GM23338 (cell line): ENCODE results near the gene PPFIBP2. TPM values are rescaled to one million over a fixed set of nuclear protein-coding genes. Genes with fewer than 3 reads are reported as not detected.

Experiments used
- ATAC-seq: fragments of 200-7000 bp; cut with Tn5 transposase; 3 replicates; pipeline ENCODE4 v1.9.1; 2020
- DNase-seq: peaks from one replicate; pipeline ENCODE4 v3.0.0-alpha.2; 2015; ENCODE audit warnings: low spot score
- H2AFZ ChIP-seq: fragments of 200-600 bp; sonication (generic); 2 replicates; pipeline ENCODE4 v1.8.0; 2016; ENCODE audit warnings: antibody characterized with exemption, mild to moderate bottlenecking, moderate library complexity
- H3F3A ChIP-seq: fragments of 200-600 bp; sonication (generic); replicated peaks from 2 replicates; pipeline ENCODE4 v1.8.0; 2017; ENCODE audit warnings: antibody characterized with exemption, mixed run types, low read depth
- H3K27ac ChIP-seq: fragments of 200-600 bp; sonication (generic); 2 replicates; pipeline ENCODE4 v1.6.1; 2016; ENCODE audit warnings: low read depth
- H3K27me3 ChIP-seq: fragments of 200-600 bp; sonication (generic); 2 replicates; pipeline ENCODE4 v1.8.0; 2016; ENCODE audit warnings: mild to moderate bottlenecking, mixed run types, moderate library complexity; ENCODE audit not compliant: insufficient read depth
- H3K36me3 ChIP-seq: fragments of 200-600 bp; sonication (generic); 2 replicates; pipeline ENCODE4 v1.8.0; 2016; ENCODE audit warnings: mild to moderate bottlenecking; ENCODE audit not compliant: insufficient read depth
- H3K4me1 ChIP-seq: fragments of 200-600 bp; sonication (generic); 2 replicates; pipeline ENCODE4 v1.8.0; 2016; ENCODE audit warnings: mild to moderate bottlenecking, moderate library complexity; ENCODE audit not compliant: insufficient read depth
- H3K4me2 ChIP-seq: fragments of 200-600 bp; sonication (generic); 2 replicates; pipeline ENCODE4 v1.7.1; 2017; ENCODE audit warnings: mixed run types
- H3K4me3 ChIP-seq: fragments of 200-600 bp; sonication (generic); 2 replicates; pipeline ENCODE4 v1.6.1; 2016; ENCODE audit warnings: mixed run types
- H3K79me2 ChIP-seq: fragments of 200-600 bp; sonication (generic); replicated peaks from 2 replicates; pipeline ENCODE4 v1.8.0; 2017; ENCODE audit warnings: mild to moderate bottlenecking; ENCODE audit not compliant: insufficient read depth
- H3K9me2 ChIP-seq: fragments of 200-600 bp; sonication (generic); 2 replicates; pipeline ENCODE4 v1.8.0; 2017; ENCODE audit not compliant: insufficient read depth
- H4K20me1 ChIP-seq: fragments of 200-600 bp; sonication (generic); replicated peaks from 2 replicates; pipeline ENCODE4 v1.8.0; 2017; ENCODE audit warnings: mild to moderate bottlenecking; ENCODE audit not compliant: insufficient read depth
- H3K27ac Mint-ChIP-seq: 2 replicates; pipeline ENCODE4 v1.8.0; 2020; ENCODE audit warnings: inconsistent platforms, mild to moderate bottlenecking, moderate library complexity, mixed read lengths
- H3K27me3 Mint-ChIP-seq: 3 replicates; pipeline ENCODE4 v1.8.0; 2022; ENCODE audit warnings: low read depth, mild to moderate bottlenecking, moderate library complexity, mixed read lengths, inconsistent platforms; ENCODE audit not compliant: insufficient read depth, poor library complexity
- H3K36me3 Mint-ChIP-seq: 3 replicates; pipeline ENCODE4 v1.8.0; 2021; ENCODE audit warnings: low read depth, mild to moderate bottlenecking, inconsistent platforms, moderate library complexity, mixed read lengths
- H3K4me1 Mint-ChIP-seq: 3 replicates; pipeline ENCODE4 v1.8.0; 2020; ENCODE audit warnings: mild to moderate bottlenecking, inconsistent platforms, mixed read lengths
- H3K4me3 Mint-ChIP-seq: 3 replicates; pipeline ENCODE4 v1.8.0; 2021; ENCODE audit warnings: moderate library complexity, mild to moderate bottlenecking, inconsistent platforms, mixed read lengths
- H3K9me3 Mint-ChIP-seq: 3 replicates; pipeline ENCODE4 v1.8.0; 2020; ENCODE audit warnings: moderate library complexity, mild to moderate bottlenecking, inconsistent platforms, mixed read lengths
- CREB1 ChIP-seq: fragments of 250-450 bp; sonication (Bioruptor Pico); IDR thresholded peaks from 2 replicates; pipeline ENCODE4 v1.5.0; 2020; ENCODE audit warnings: low read depth, mild to moderate bottlenecking, moderate library complexity
- CTCF ChIP-seq, 2 experiments: fragments of 200-600 bp in 1 of 2; sonication (generic) in 1 of 2; conservative IDR thresholded peaks; 2 replicates each; pipeline versions ENCODE4 v1.5.1 to v1.6.1; 2016 to 2017; ENCODE audit warnings: antibody characterized with exemption in 2 of 2, low read depth in 2 of 2, mild to moderate bottlenecking in 2 of 2, moderate library complexity in 1 of 2
- ETS1 ChIP-seq: IDR thresholded peaks from 2 replicates; pipeline ENCODE4 v1.6.1; 2016; ENCODE audit warnings: antibody characterized with exemption
- EZH2 ChIP-seq: fragments of 200-600 bp; sonication (generic); IDR thresholded peaks from one replicate; pipeline ENCODE4 v1.8.0; 2017; ENCODE audit warnings: antibody characterized with exemption, mild to moderate bottlenecking, low read depth; ENCODE audit not compliant: unreplicated experiment
- EZH2phosphoT487 ChIP-seq: fragments of 200-600 bp; sonication (generic); IDR thresholded peaks from one replicate; pipeline ENCODE4 v1.8.1; 2018; ENCODE audit warnings: antibody characterized with exemption; ENCODE audit not compliant: unreplicated experiment
- JUNB ChIP-seq: IDR thresholded peaks from one replicate; pipeline ENCODE4 v1.6.1; 2016; ENCODE audit warnings: antibody characterized with exemption; ENCODE audit not compliant: unreplicated experiment
- NANOG ChIP-seq: IDR thresholded peaks from 2 replicates; pipeline ENCODE4 v1.6.1; 2016; ENCODE audit warnings: antibody characterized with exemption, borderline replicate concordance
- POLR2AphosphoS5 ChIP-seq: IDR thresholded peaks from 2 replicates; pipeline ENCODE4 v1.6.1; 2016; ENCODE audit warnings: antibody characterized with exemption, low read depth
- REST ChIP-seq: IDR thresholded peaks from one replicate; pipeline ENCODE4 v1.6.1; 2018; ENCODE audit warnings: antibody characterized with exemption; ENCODE audit not compliant: unreplicated experiment
- STAT1 ChIP-seq: IDR thresholded peaks from one replicate; pipeline ENCODE4 v1.6.1; 2016; ENCODE audit warnings: antibody characterized with exemption; ENCODE audit not compliant: unreplicated experiment
- ZNF114 ChIP-seq: fragments of 250-450 bp; sonication (Bioruptor Pico); IDR thresholded peaks from 2 replicates; pipeline ENCODE4 v1.5.0; 2020; ENCODE audit warnings: mild to moderate bottlenecking, moderate library complexity
- ZNF331 ChIP-seq: fragments of 250-450 bp; sonication (Bioruptor Pico); IDR thresholded peaks from 2 replicates; pipeline ENCODE4 v1.5.0; 2020; ENCODE audit warnings: low read depth, mild to moderate bottlenecking, moderate library complexity
- ZNF462 ChIP-seq: fragments of 250-450 bp; sonication (Bioruptor Pico); IDR thresholded peaks from 2 replicates; pipeline ENCODE4 v1.5.0; 2020; ENCODE audit warnings: mild to moderate bottlenecking, moderate library complexity
- polyA plus RNA-seq: library from polyadenylated mRNA; unstranded; fragments of >200 nt; fragmentation: Nextera tagmentation; extraction: Ambion mirVana; gene quantifications from 2 replicates; pipeline ENCODE4 v1.2.1, GENCODE V29; 2016
- total RNA-seq: library from RNA; depleted of rRNA; stranded (reverse); fragments of >200 nt; shearing (Covaris generic); gene quantifications from 2 replicates; pipeline ENCODE4 v1.2.3, GENCODE V29; 2014

The PPFIBP2 gene
- total and polyA plus RNA-seq, 2 experiments from 2014 or later, result 7.1 to 14.8 TPM

- peaks cover 34% of the 10 kb centered on the region for H3K4me1 Mint-ChIP-seq
- H4K20me1 ChIP-seq, result no peaks in the 10 kb centered on the region
Observed at GRCh38 chr11:7635137-7635536, 121.3 kb downstream of the PPFIBP2 start.

More at GRCh38 chr11:7635137-7635536, 121.3 kb downstream of the PPFIBP2 start:
- no peaks in the 10 kb centered on the region for H3K9me3 Mint-ChIP-seq
- Histone ChIP-seq H3K4me1 (no peaks in the 10 kb centered on the region), H2AFZ (no peak overlapping the region), H3F3A (no peaks in the 10 kb centered on the region), H3K27ac (no peak overlapping the region), H3K79me2 (no peaks in the 10 kb centered on the region), H3K4me2 (no peak overlapping the region), H3K9me2 (peaks cover 6% of the 10 kb centered on the region; the same call in 1 of the 2 replicates), H3K36me3 (no peaks in the 10 kb centered on the region), H3K27me3 (no peaks in the 10 kb centered on the region), H3K4me3 (no peak overlapping the region)
- ATAC-seq, result no peak
- no peak overlapping the region for H3K27ac Mint-ChIP-seq
- DNase-seq, result no peak
- peaks cover 4% of the 10 kb centered on the region for H3K27me3 Mint-ChIP-seq
- no peak for TF ChIP-seq EZH2phosphoT487
- TF ChIP-seq POLR2AphosphoS5, result no peak
- no peak for TF ChIP-seq ZNF114 (CRISPR knock-in tag)
- no peak for TF ChIP-seq CTCF (conservative IDR thresholded peaks at IDR 0.05; ENCODE audit: low read depth in 2 of 2)
- no peak for TF ChIP-seq ZNF331
- TF ChIP-seq NANOG, result no peak
- TF ChIP-seq ETS1, result no peak
- TF ChIP-seq REST, result no peak
- no peak for TF ChIP-seq ZNF462 (CRISPR knock-in tag)
- no peak for TF ChIP-seq JUNB
- TF ChIP-seq EZH2, result no peak
- TF ChIP-seq STAT1, result no peak
- no peak for TF ChIP-seq CREB1 (CRISPR knock-in tag)
- H3K4me3 Mint-ChIP-seq, result no peak overlapping the region
- H3K36me3 Mint-ChIP-seq, result peaks cover 5% of the 10 kb centered on the region; the same call in 2 of the 3 replicates
